OCI-LY7 (cell line): Measurements from ENCODE around the gene MAP3K5. TPM values are rescaled to one million over a fixed set of nuclear protein-coding genes. Genes with fewer than 3 reads are reported as not detected.

Source experiments
- BruUV-seq: library from RNA; stranded (reverse); fragments of 400-500 nt; replicated peaks from 2 replicates; lab custom pipeline; 2021; lab: Mats Ljungman, UMichigan
- CTCF ChIA-PET: fragments of 300-600 bp; sonication (Branson Sonifier 250); formaldehyde crosslinking; loops from one replicate; lab custom pipeline; 2022; ENCODE audit warnings: antibody characterized with exemption; ENCODE audit not compliant: unreplicated experiment; lab: Charles Lee
- POLR2A ChIA-PET: fragments of 300-600 bp; sonication (Branson Sonifier 250); formaldehyde crosslinking; loops from one replicate; lab custom pipeline; 2022; ENCODE audit warnings: antibody characterized with exemption; lab: Charles Lee
- DNase-seq: peaks from one replicate; pipeline ENCODE4 v3.0.0-alpha.2; 2015; ENCODE audit warnings: low spot score
- H2AFZ ChIP-seq: fragments of 200-600 bp; sonication (generic), shearing (Covaris generic); 2 replicates; pipeline ENCODE4 v1.6.1; 2014; ENCODE audit warnings: mild to moderate bottlenecking, antibody characterized with exemption, low read length, moderate library complexity
- H3K27ac ChIP-seq: fragments of 200-600 bp; sonication (generic); 2 replicates; pipeline ENCODE4 v1.5.1; 2014; ENCODE audit warnings: mixed run types, low read depth, mild to moderate bottlenecking, moderate library complexity, low read length, inconsistent platforms; ENCODE audit not compliant: poor library complexity, severe bottlenecking
- H3K36me3 ChIP-seq: fragments of 200-600 bp; sonication (generic); 2 replicates; pipeline ENCODE4 v1.6.1; 2014; ENCODE audit warnings: mild to moderate bottlenecking, antibody characterized with exemption, low read length, moderate library complexity, mixed read lengths; ENCODE audit not compliant: insufficient read depth
- H3K4me1 ChIP-seq: fragments of 200-600 bp; sonication (generic); 2 replicates; pipeline ENCODE4 v1.5.1; 2014; ENCODE audit warnings: mild to moderate bottlenecking, low read length; ENCODE audit not compliant: insufficient read depth, poor library complexity, severe bottlenecking
- H3K4me2 ChIP-seq: fragments of 200-600 bp; sonication (generic); 2 replicates; pipeline ENCODE4 v1.6.1; 2014; ENCODE audit warnings: mild to moderate bottlenecking, low read length
- H3K4me3 ChIP-seq: fragments of 200-600 bp; sonication (generic); 2 replicates; pipeline ENCODE4 v1.5.1; 2014; ENCODE audit warnings: mild to moderate bottlenecking, low read depth, low read length; ENCODE audit not compliant: poor library complexity, severe bottlenecking
- H3K79me2 ChIP-seq: fragments of 200-600 bp; sonication (generic); 2 replicates; pipeline ENCODE4 v1.6.1; 2016; ENCODE audit warnings: low read depth, mild to moderate bottlenecking, low read length, moderate library complexity, mixed read lengths; ENCODE audit not compliant: insufficient read depth
- H3K9me2 ChIP-seq: fragments of 200-600 bp; sonication (generic); 2 replicates; pipeline ENCODE4 v1.6.1; 2016; ENCODE audit warnings: mild to moderate bottlenecking, low read length, mixed read lengths; ENCODE audit not compliant: insufficient read depth
- H3K9me3 ChIP-seq: fragments of 200-600 bp; sonication (generic); 2 replicates; pipeline ENCODE4 v1.6.1; 2014; ENCODE audit warnings: mild to moderate bottlenecking, mixed run types, low read length, mixed read lengths
- H4K20me1 ChIP-seq: fragments of 200-600 bp; sonication (generic); 2 replicates; pipeline ENCODE4 v1.6.1; 2014; ENCODE audit warnings: mild to moderate bottlenecking, antibody characterized with exemption, low read length, moderate library complexity, mixed read lengths; ENCODE audit not compliant: insufficient read depth
- EZH2phosphoT487 ChIP-seq: fragments of 200-600 bp; sonication (generic); IDR thresholded peaks from 2 replicates; pipeline ENCODE4 v1.6.1; 2018; ENCODE audit warnings: low read depth, borderline replicate concordance, mild to moderate bottlenecking, mixed run types, antibody characterized with exemption, low read length, moderate library complexity, mixed read lengths
- intact Hi-C: fragments of 100-400 bp; cut with micrococcal nuclease; formaldehyde crosslinking; loops from one replicate; pipeline ENCODE4 v1.10.0; 2022; ENCODE audit not compliant: unreplicated experiment
- total RNA-seq, 2 experiments: library from RNA; depleted of rRNA in 1 of 2; stranded (reverse); fragments of >200 nt in 1 of 2; shearing (Covaris generic) in 1 of 2; gene quantifications; 2 replicates each; pipeline ENCODE4 v1.2.3, GENCODE V29; 2014 to 2022
- TF ChIP-seq, protein P1 (sequence below): fragments of 200-600 bp; sonication (generic); conservative IDR thresholded peaks from 2 replicates; pipeline ENCODE4 v1.5.1; 2014; ENCODE audit warnings: mild to moderate bottlenecking, antibody characterized with exemption, low read length, moderate library complexity, mixed read lengths

The MAP3K5 gene
- total RNA-seq, 2 experiments from 2014 or later: 13.8 to 16.6 TPM

DNA sequence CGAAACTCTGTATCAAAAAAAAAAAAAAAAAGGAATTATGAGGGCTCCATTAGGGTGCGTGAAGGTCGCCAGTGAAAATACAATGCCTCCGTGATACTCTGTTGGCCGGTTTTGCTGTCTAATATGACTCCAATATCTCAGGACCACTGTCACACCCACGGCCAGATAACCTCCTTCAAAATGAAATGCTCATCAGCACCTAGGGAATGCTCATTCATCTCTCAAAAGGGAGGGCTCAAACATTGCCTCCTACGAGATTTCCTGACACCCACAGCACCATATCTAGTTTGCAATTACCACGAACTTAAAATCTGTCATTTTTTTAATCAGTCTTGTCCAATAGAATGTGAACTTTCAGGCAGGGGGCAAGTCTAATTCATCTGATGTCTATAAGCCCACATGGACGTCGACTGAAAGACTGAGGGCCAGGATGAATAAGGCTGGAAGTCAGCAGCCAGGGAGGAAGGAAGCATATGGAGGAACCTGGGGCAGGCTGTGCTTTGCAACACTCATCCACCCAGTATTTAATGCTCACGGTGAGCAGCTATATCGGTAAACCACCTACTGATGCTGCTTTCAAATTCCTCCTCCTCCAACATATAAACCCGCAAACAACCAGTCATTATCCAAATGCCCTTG is 42.8 kb downstream of the MAP3K5 start:
- no peak overlapping the region for H3K27ac ChIP-seq
- peaks cover 35% of the 10 kb centered on the region for H3K4me1 ChIP-seq
- no TSS peak for BruUV-seq
- intact Hi-C loops: no loop called here
- TF ChIP-seq, protein P1, sequence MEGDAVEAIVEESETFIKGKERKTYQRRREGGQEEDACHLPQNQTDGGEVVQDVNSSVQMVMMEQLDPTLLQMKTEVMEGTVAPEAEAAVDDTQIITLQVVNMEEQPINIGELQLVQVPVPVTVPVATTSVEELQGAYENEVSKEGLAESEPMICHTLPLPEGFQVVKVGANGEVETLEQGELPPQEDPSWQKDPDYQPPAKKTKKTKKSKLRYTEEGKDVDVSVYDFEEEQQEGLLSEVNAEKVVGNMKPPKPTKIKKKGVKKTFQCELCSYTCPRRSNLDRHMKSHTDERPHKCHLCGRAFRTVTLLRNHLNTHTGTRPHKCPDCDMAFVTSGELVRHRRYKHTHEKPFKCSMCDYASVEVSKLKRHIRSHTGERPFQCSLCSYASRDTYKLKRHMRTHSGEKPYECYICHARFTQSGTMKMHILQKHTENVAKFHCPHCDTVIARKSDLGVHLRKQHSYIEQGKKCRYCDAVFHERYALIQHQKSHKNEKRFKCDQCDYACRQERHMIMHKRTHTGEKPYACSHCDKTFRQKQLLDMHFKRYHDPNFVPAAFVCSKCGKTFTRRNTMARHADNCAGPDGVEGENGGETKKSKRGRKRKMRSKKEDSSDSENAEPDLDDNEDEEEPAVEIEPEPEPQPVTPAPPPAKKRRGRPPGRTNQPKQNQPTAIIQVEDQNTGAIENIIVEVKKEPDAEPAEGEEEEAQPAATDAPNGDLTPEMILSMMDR: no peak
- no peak for TF ChIP-seq EZH2phosphoT487
- H3K4me2 ChIP-seq: no peak overlapping the region
- H2AFZ ChIP-seq: no peak overlapping the region
- no peaks in the 10 kb centered on the region for H3K9me3 ChIP-seq
- CTCF ChIA-PET: no interaction called here
- H3K9me2 ChIP-seq: no peaks in the 10 kb centered on the region
- H3K36me3 ChIP-seq: no peaks in the 10 kb centered on the region
- no peak overlapping the region for H3K4me3 ChIP-seq
- DNase-seq: no peak
- H3K79me2 ChIP-seq: peaks cover 15% of the 10 kb centered on the region; the same call in 1 of the 2 replicates
- POLR2A ChIA-PET: no interaction called here
- H4K20me1 ChIP-seq: no peaks in the 10 kb centered on the region

GRCh38 chr6:136747507-136747906 is 44.8 kb downstream of the MAP3K5 start:
- Histone ChIP-seq H3K4me2 (no peak overlapping the region), H3K9me3 (0 out of 2 replicates have a peak, but pooled peaks cover 6% of the 10 kb centered on the region), H3K27ac (no peak overlapping the region), H3K4me3 (no peak overlapping the region), H3K36me3 (peaks cover 5% of the 10 kb centered on the region; the same call in 1 of the 2 replicates), H3K9me2 (no peaks in the 10 kb centered on the region), H4K20me1 (no peaks in the 10 kb centered on the region), H2AFZ (no peak overlapping the region), H3K79me2 (peaks cover 11% of the 10 kb centered on the region; the same call in 1 of the 2 replicates), H3K4me1 (peaks cover 34% of the 10 kb centered on the region)
- no peak for TF ChIP-seq EZH2phosphoT487
- TF ChIP-seq, protein P1: no peak
- POLR2A ChIA-PET: interaction anchor here (1.2 kb wide), 1 partner anchor 27 kb away, joined by 4 read pairs; no protein-coding TSS in a partner anchor
- CTCF ChIA-PET: no interaction called here
- no TSS peak for BruUV-seq
- DNase-seq: no peak
- intact Hi-C loops: no loop called here

DNA sequence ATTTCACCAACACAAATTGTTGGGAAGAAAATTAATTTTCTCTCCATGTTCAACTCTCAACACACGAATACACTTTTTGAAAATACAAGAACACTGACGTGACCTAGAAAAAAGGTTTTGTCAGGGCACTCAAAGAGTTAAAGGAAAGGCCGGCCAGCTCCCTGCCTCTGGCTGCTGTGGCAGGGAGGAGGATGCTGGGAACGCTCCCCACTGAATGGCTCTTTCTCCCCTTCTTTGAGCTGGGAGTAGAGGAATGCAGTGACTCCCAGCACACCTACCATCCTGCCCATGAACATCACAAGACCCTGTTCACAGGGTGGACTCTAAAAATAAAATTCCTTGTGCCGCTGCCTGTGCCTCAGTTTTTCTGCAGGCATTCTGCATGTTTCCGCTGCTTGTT is 47.0 kb downstream of the MAP3K5 start:
- H3K79me2 ChIP-seq: peaks cover 32% of the 10 kb centered on the region

More for the DNA sequence above, 47.0 kb downstream of the MAP3K5 start:
- H4K20me1 ChIP-seq: no peaks in the 10 kb centered on the region
- BruUV-seq: no TSS peak
- TF ChIP-seq, protein P1: no peak
- no peak for TF ChIP-seq EZH2phosphoT487
- 0 out of 2 replicates have a peak, but pooled peaks cover 6% of the 10 kb centered on the region for H3K9me3 ChIP-seq
- H3K4me1 ChIP-seq: peaks cover 26% of the 10 kb centered on the region
- no peak overlapping the region for H3K4me2 ChIP-seq
- H3K27ac ChIP-seq: no peak overlapping the region
- no peak overlapping the region for H2AFZ ChIP-seq
- no peak overlapping the region for H3K4me3 ChIP-seq
- intact Hi-C loops: no loop called here
- CTCF ChIA-PET: no interaction called here
- POLR2A ChIA-PET: interaction anchor here (0.6 to 1.6 kb wide), 6 partner anchors 16 to 681 kb away, joined by 3 to 11 read pairs (median 4); no protein-coding TSS in a partner anchor
- peaks cover 5% of the 10 kb centered on the region; the same call in 1 of the 2 replicates for H3K36me3 ChIP-seq
- H3K9me2 ChIP-seq: no peaks in the 10 kb centered on the region
- no peak for DNase-seq
